ENCODE measurements around the gene ANKRD11. TPM values are rescaled to one million over a fixed set of nuclear protein-coding genes. Genes with fewer than 3 reads are reported as not detected.
"Not testable (repeated sequence)": the region's sequence is repeated elsewhere in the genome, so short reads cannot be mapped to it uniquely, and the experiment has no call there.

ANKRD11 gene
- total RNA-seq, 1 experiment from 2014 or later = 28.5 TPM

DNA sequence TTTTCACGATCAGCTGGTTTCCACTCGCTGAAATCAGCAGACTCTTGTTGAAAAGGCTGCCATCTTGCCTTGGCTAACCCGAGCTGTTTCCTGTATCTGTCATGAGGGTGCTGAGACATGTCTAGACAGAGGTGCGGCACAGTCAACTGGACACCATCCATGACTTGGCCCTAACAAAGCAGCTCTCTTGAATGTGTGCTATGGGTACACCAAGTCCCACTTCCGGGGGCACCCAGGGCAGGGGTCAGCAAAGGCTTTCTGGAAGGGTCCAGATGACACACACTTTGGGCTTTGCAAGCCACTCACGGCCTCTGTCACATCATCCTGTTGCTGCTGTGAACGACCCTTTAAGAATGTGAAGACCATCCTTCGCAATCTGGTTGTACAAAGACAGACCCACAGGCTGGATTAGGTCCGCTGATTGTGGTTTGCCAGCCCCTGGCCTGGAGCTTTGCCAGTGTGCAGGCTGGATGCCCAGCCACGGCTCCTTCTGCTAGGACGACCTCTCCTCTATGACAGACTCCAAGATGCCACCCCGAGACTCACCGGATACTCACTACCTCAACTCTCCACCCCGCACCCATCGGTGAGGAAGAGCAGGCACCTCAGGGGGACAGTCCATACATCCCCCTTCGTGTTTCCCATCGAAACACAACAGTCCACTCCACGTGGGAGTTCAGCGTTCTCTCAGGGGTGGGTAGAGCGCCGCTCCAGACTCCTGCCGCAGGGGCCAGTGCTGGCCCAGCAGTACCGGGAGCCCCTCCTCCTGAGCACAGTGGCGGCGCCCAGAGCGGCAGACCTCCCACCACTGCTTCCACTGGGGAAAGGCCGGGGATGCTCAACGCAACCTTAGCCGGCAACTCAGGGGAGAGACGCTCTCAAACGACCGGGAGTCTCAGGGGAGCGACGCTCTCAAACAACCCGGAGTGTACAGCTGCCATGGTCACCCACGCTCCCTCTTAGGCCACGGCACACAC, 123.5 kb downstream of the ANKRD11 start:
- no peaks in the 10 kb centered on the region for H3K9me3 ChIP-seq (ENCODE audit: low read length)
- H3K9ac ChIP-seq (ENCODE audit: low read length) = no peak overlapping the region
- H3K27me3 ChIP-seq (ENCODE audit: low read length) = no peaks in the 10 kb centered on the region
- H3K4me2 ChIP-seq (ENCODE audit: low read depth, low read length, poor library complexity, severe bottlenecking) = no peak overlapping the region
- H2AFZ ChIP-seq (ENCODE audit: low read length) = no peak overlapping the region
- H3K4me3 ChIP-seq (ENCODE audit: low read length) = no peak overlapping the region
- no peaks in the 10 kb centered on the region for H3K9me2 ChIP-seq (replicated peaks; ENCODE audit: insufficient read depth, low read length)
- no peaks in the 10 kb centered on the region for H3K36me3 ChIP-seq (ENCODE audit: insufficient read depth, low read length)
- H3K4me1 ChIP-seq (ENCODE audit: low read length) = 0 out of 2 replicates have a peak, but pooled peaks cover 3% of the 10 kb centered on the region
- peaks cover 87% of the 10 kb centered on the region for H3K79me2 ChIP-seq (ENCODE audit: low read length)
- no peak overlapping the region for H3K27ac ChIP-seq (ENCODE audit: low read length)
- H4K20me1 ChIP-seq (ENCODE audit: insufficient read depth, low read depth, low read length) = peaks cover 70% of the 10 kb centered on the region
- DNase-seq = no peak

- Histone ChIP-seq H3K4me3 (ENCODE audit: low read length) (no peak overlapping the region), H3K9ac (ENCODE audit: low read length) (no peak overlapping the region), H3K9me3 (ENCODE audit: low read length) (no peaks in the 10 kb centered on the region), H3K27ac (ENCODE audit: low read length) (no peak overlapping the region), H3K9me2 (replicated peaks; ENCODE audit: insufficient read depth, low read length) (no peaks in the 10 kb centered on the region), H3K4me1 (ENCODE audit: low read length) (0 out of 2 replicates have a peak, but pooled peaks cover 3% of the 10 kb centered on the region), H3K79me2 (ENCODE audit: low read length) (peaks cover 88% of the 10 kb centered on the region), H2AFZ (ENCODE audit: low read length) (no peak overlapping the region), H3K27me3 (ENCODE audit: low read length) (no peaks in the 10 kb centered on the region), H3K4me2 (ENCODE audit: low read depth, low read length, poor library complexity, severe bottlenecking) (no peak overlapping the region), H4K20me1 (ENCODE audit: insufficient read depth, low read depth, low read length) (peaks cover 71% of the 10 kb centered on the region), H3K36me3 (ENCODE audit: insufficient read depth, low read length) (no peaks in the 10 kb centered on the region)
- no peak for DNase-seq
Measured at GRCh38 chr16:89365996-89366395, 124.4 kb downstream of the ANKRD11 start.

GRCh38 chr16:89365044-89365467, 125.3 kb downstream of the ANKRD11 start:
- no peak overlapping the region for H3K4me2 ChIP-seq (ENCODE audit: low read depth, low read length, poor library complexity, severe bottlenecking)
- peaks cover 64% of the 10 kb centered on the region for H4K20me1 ChIP-seq (ENCODE audit: insufficient read depth, low read depth, low read length)
- H3K27me3 ChIP-seq (ENCODE audit: low read length) = no peaks in the 10 kb centered on the region
- peaks cover 88% of the 10 kb centered on the region for H3K79me2 ChIP-seq (ENCODE audit: low read length)
- no peaks in the 10 kb centered on the region for H3K9me3 ChIP-seq (ENCODE audit: low read length)
- H3K36me3 ChIP-seq (ENCODE audit: insufficient read depth, low read length) = no peaks in the 10 kb centered on the region
- no peak overlapping the region for H3K4me3 ChIP-seq (ENCODE audit: low read length)
- no peaks in the 10 kb centered on the region for H3K9me2 ChIP-seq (replicated peaks; ENCODE audit: insufficient read depth, low read length)
- no peak overlapping the region for H3K9ac ChIP-seq (ENCODE audit: low read length)
- no peak for DNase-seq
- H3K27ac ChIP-seq (ENCODE audit: low read length) = no peak overlapping the region
- H3K4me1 ChIP-seq (ENCODE audit: low read length) = 0 out of 2 replicates have a peak, but pooled peaks cover 3% of the 10 kb centered on the region
- no peak overlapping the region for H2AFZ ChIP-seq (ENCODE audit: low read length)

DNA sequence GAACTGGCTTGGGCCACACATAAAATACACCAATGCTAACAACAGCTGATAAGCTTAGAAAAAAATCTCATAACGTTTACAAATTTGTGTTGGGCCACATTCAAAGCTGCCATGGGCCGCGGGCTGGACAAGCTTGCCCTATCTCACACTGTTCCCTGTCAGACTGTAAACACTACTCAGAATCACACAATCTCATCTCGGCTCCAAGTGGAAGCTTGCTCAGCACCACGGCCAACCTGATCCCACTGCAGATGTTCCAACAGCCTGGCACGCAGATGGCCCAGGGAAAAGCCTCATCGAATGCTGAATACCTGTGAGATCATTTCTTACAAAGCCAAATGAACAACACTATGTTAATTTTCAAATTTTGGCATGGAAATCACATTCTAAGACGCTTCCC, 125.8 kb downstream of the ANKRD11 start:
- Histone ChIP-seq H3K79me2 (ENCODE audit: low read length) (peaks cover 87% of the 10 kb centered on the region), H3K4me3 (ENCODE audit: low read length) (no peak overlapping the region), H4K20me1 (ENCODE audit: insufficient read depth, low read depth, low read length) (peaks cover 60% of the 10 kb centered on the region), H3K4me1 (ENCODE audit: low read length) (0 out of 2 replicates have a peak, but pooled peaks cover 3% of the 10 kb centered on the region), H3K9me3 (ENCODE audit: low read length) (no peaks in the 10 kb centered on the region), H3K27ac (ENCODE audit: low read length) (no peak overlapping the region), H3K4me2 (ENCODE audit: low read depth, low read length, poor library complexity, severe bottlenecking) (no peak overlapping the region), H2AFZ (ENCODE audit: low read length) (no peak overlapping the region), H3K9ac (ENCODE audit: low read length) (no peak overlapping the region), H3K27me3 (ENCODE audit: low read length) (no peaks in the 10 kb centered on the region), H3K9me2 (replicated peaks; ENCODE audit: insufficient read depth, low read length) (no peaks in the 10 kb centered on the region), H3K36me3 (ENCODE audit: insufficient read depth, low read length) (no peaks in the 10 kb centered on the region)
- DNase-seq = no peak

GRCh38 chr16:89363621-89364393, 126.6 kb downstream of the ANKRD11 start:
- Histone ChIP-seq H3K27ac (ENCODE audit: low read length) (no peak overlapping the region), H3K9me2 (replicated peaks; ENCODE audit: insufficient read depth, low read length) (no peaks in the 10 kb centered on the region), H4K20me1 (ENCODE audit: insufficient read depth, low read depth, low read length) (peaks cover 52% of the 10 kb centered on the region), H3K79me2 (ENCODE audit: low read length) (peaks cover 87% of the 10 kb centered on the region), H3K36me3 (ENCODE audit: insufficient read depth, low read length) (no peaks in the 10 kb centered on the region), H2AFZ (ENCODE audit: low read length) (no peak overlapping the region), H3K4me1 (ENCODE audit: low read length) (peaks cover 10% of the 10 kb centered on the region), H3K9ac (ENCODE audit: low read length) (no peak overlapping the region), H3K27me3 (ENCODE audit: low read length) (no peaks in the 10 kb centered on the region), H3K9me3 (ENCODE audit: low read length) (no peaks in the 10 kb centered on the region), H3K4me3 (ENCODE audit: low read length) (no peak overlapping the region), H3K4me2 (ENCODE audit: low read depth, low read length, poor library complexity, severe bottlenecking) (no peak overlapping the region)
- no peak for DNase-seq

GRCh38 chr16:89362540-89363223, 127.7 kb downstream of the ANKRD11 start:
- not testable (repeated sequence) for H3K9ac ChIP-seq (ENCODE audit: low read length); H2AFZ ChIP-seq (ENCODE audit: low read length); DNase-seq; H3K9me3 ChIP-seq (ENCODE audit: low read length); H3K9me2 ChIP-seq (replicated peaks; ENCODE audit: insufficient read depth, low read length); H3K4me3 ChIP-seq (ENCODE audit: low read length); H3K27ac ChIP-seq (ENCODE audit: low read length); H3K36me3 ChIP-seq (ENCODE audit: insufficient read depth, low read length); H3K4me2 ChIP-seq (ENCODE audit: low read depth, low read length, poor library complexity, severe bottlenecking); H3K27me3 ChIP-seq (ENCODE audit: low read length)
- Histone ChIP-seq H4K20me1 (ENCODE audit: insufficient read depth, low read depth, low read length) (peaks cover 48% of the 10 kb centered on the region), H3K4me1 (ENCODE audit: low read length) (peaks cover 17% of the 10 kb centered on the region), H3K79me2 (ENCODE audit: low read length) (peaks cover 88% of the 10 kb centered on the region)

GRCh38 chr16:89361751-89362539, 128.4 kb downstream of the ANKRD11 start:
- peaks cover 91% of the 10 kb centered on the region for H3K79me2 ChIP-seq (ENCODE audit: low read length)
- DNase-seq = peak; percentile 51
- no peaks in the 10 kb centered on the region for H3K9me2 ChIP-seq (replicated peaks; ENCODE audit: insufficient read depth, low read length)
- peaks cover 43% of the 10 kb centered on the region for H4K20me1 ChIP-seq (ENCODE audit: insufficient read depth, low read depth, low read length)
- peaks cover 20% of the 10 kb centered on the region for H3K4me1 ChIP-seq (ENCODE audit: low read length)
- H3K27ac ChIP-seq (ENCODE audit: low read length) = no peak overlapping the region
- H3K27me3 ChIP-seq (ENCODE audit: low read length) = no peaks in the 10 kb centered on the region
- no peaks in the 10 kb centered on the region for H3K9me3 ChIP-seq (ENCODE audit: low read length)
- H3K4me2 ChIP-seq (ENCODE audit: low read depth, low read length, poor library complexity, severe bottlenecking) = no peak overlapping the region
- H3K36me3 ChIP-seq (ENCODE audit: insufficient read depth, low read length) = no peaks in the 10 kb centered on the region
- H3K4me3 ChIP-seq (ENCODE audit: low read length) = no peak overlapping the region
- H2AFZ ChIP-seq (ENCODE audit: low read length) = no peak overlapping the region
- no peak overlapping the region for H3K9ac ChIP-seq (ENCODE audit: low read length)
